ES-I3 (cell line): ENCODE measurements around the gene SRL.

Experiments used
- H3K36me3 ChIP-seq: 2 replicates; pipeline ENCODE4 v1.6.1; 2013; ENCODE audit warnings: mild to moderate bottlenecking, low read length, control low read depth, moderate library complexity; ENCODE audit not compliant: insufficient read depth
- H3K4me1 ChIP-seq: 2 replicates; pipeline ENCODE4 v1.6.1; 2013; ENCODE audit warnings: mild to moderate bottlenecking, control low read depth, low read length; ENCODE audit not compliant: insufficient read depth
- H3K9ac ChIP-seq: 2 replicates; pipeline ENCODE4 v1.6.1; 2013; ENCODE audit warnings: low read depth, mild to moderate bottlenecking, low read length, moderate library complexity
- H3K9me3 ChIP-seq: 2 replicates; pipeline ENCODE4 v1.6.1; 2013; ENCODE audit warnings: mild to moderate bottlenecking, low read length, moderate library complexity; ENCODE audit not compliant: control insufficient read depth, insufficient read depth

Gene SRL

DNA sequence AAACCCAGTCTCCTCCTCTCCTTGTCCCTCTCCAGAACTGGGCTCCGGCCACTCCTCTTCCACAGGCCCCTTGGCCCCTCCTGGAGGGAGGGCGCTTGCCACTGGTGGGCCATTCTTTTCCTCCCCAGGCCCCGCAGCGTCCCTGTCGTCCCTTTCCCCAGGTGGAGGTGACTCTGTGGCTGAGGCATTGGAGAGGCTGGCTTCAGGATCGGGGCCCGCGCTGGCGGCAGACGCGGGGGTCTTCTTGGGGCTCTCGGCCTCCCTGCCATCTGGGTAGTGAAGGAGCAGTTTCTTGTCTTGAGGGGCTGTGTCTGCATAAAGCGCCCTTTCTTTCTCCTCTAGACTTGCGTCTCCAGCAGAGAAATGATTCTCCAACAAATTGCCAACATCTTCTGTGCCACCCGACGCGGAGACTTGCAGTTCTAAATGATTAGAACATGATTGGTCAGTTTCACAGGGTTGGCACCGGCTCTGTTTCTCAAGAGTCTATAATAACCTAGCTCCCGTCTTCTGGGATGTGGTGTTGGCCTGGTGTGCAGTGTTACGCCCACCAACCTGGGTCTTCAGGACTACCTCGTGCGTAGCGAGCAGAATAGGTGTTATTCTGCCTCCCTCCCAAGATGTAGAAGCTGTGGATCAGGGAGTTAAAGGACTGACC is 34.1 kb downstream of the SRL start:
- H3K9ac ChIP-seq = no peak overlapping the region
- H3K4me1 ChIP-seq = no peaks in the 10 kb centered on the region
- H3K9me3 ChIP-seq = no peaks in the 10 kb centered on the region
- H3K36me3 ChIP-seq = no peaks in the 10 kb centered on the region

DNA sequence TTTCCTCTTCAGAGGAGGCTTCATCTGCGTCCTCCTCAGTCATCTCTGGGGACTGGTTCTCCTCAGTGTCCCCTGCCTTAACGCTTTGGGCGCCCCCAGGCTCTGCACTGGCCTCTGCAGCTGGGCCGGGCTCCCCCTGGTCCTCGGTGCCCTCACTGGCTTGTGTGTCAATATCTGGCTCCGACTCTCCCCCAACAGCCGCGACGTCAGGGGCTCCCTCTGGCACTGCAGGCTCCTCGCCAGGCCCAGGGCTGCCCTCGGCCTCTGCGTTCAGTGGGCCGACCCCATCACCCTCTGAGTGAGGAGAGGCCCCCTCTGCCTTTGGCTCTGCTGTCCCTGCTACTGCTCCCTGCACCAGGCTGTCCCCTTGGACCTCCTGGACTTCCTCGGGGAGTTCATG is 34.7 kb downstream of the SRL start:
- no peaks in the 10 kb centered on the region for H3K9me3 ChIP-seq
- H3K9ac ChIP-seq = no peak overlapping the region
- H3K4me1 ChIP-seq = no peaks in the 10 kb centered on the region
- no peaks in the 10 kb centered on the region for H3K36me3 ChIP-seq

DNA sequence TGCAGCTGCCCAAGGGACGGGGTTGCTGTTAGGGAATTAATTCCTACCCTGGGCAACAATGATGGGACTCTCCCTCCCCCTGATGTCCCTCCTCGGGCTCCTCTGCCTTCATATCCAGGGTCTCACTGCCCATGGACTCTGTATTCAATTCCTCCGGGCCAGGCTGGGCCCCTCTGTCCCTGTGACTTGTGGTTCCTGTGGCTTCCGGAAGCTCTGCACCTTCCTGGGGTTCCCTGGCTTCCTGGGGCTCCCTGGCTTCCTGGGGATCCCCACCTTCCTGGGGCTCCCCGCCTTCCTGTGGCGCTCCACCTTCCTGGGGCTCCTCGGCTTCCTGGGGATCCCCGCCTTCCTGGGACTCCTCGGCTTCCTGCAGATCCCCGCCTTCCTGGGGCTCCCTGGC is 35.2 kb downstream of the SRL start:
- Histone ChIP-seq H3K9me3 (no peaks in the 10 kb centered on the region), H3K36me3 (no peaks in the 10 kb centered on the region), H3K9ac (no peak overlapping the region)

DNA sequence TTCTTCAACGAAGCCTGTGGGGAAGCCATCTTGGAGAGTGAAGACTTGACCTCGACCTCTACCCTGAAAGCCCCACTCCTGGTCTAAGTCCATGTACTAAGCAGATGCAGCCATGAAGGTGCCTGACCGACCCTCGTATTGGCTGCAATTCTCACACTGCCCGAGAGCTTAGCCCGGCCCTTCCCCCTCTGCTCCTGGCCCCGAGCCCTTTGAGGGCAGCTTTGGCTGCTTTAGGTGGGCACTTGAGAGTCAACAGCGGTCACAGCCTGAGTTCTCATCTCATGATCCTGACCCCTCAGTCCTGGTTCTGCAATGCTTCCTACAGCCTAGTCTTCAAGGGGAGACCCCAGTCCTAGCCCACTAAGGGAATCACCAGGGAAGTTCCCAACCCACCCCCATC is 35.9 kb downstream of the SRL start:
- no peaks in the 10 kb centered on the region for H3K9me3 ChIP-seq
- no peaks in the 10 kb centered on the region for H3K36me3 ChIP-seq
- H3K4me1 ChIP-seq = no peaks in the 10 kb centered on the region
- H3K9ac ChIP-seq = no peak overlapping the region

More for the DNA sequence above, 35.2 kb downstream of the SRL start:
- H3K4me1 ChIP-seq = no peaks in the 10 kb centered on the region

DNA sequence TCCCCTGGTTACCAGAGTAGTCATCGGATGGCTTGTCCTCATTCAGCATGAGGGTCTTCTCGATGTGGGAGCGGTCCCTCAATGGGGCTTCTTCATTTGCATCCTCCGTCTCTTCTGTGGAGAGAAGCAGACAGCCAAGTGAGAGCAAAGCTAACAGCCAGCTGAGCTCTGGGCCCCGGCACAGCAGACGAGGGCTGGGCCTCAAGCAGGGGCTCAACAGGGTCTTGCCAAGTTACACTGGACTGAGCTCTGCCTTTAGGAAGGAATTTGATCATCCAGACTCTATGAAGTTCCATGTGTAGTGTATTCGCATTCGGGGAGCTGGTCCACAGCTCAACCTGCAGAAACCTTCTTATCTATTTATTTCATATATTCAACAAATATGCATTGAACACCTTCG is 37.4 kb downstream of the SRL start:
- H3K9ac ChIP-seq = no peak overlapping the region
- H3K36me3 ChIP-seq = no peaks in the 10 kb centered on the region
- no peaks in the 10 kb centered on the region for H3K9me3 ChIP-seq
- peaks cover 8% of the 10 kb centered on the region; the same call in 1 of the 2 replicates for H3K4me1 ChIP-seq

DNA sequence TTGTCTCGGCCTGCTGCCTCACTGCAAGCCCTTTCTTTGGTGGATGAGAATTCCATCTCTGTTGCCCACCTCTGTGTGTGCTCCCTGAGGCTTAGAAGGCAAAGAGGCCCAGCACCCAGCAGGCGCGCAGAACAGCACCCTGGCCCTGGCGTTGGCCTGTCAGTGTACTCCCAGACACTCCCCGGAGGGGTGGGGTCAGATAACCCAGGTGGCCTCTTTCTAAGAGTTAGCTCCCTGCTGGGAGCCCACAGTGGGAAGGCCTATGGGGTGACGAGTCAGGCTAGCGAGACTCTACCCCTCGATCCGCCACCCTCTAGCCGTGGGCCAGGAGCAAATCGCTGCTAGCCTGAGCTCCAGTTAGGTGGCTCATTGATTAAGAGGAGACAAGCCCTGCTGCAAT is 38.1 kb downstream of the SRL start:
- Histone ChIP-seq H3K36me3 (no peaks in the 10 kb centered on the region), H3K4me1 (peaks cover 8% of the 10 kb centered on the region; the same call in 1 of the 2 replicates), H3K9me3 (no peaks in the 10 kb centered on the region), H3K9ac (no peak overlapping the region)

DNA sequence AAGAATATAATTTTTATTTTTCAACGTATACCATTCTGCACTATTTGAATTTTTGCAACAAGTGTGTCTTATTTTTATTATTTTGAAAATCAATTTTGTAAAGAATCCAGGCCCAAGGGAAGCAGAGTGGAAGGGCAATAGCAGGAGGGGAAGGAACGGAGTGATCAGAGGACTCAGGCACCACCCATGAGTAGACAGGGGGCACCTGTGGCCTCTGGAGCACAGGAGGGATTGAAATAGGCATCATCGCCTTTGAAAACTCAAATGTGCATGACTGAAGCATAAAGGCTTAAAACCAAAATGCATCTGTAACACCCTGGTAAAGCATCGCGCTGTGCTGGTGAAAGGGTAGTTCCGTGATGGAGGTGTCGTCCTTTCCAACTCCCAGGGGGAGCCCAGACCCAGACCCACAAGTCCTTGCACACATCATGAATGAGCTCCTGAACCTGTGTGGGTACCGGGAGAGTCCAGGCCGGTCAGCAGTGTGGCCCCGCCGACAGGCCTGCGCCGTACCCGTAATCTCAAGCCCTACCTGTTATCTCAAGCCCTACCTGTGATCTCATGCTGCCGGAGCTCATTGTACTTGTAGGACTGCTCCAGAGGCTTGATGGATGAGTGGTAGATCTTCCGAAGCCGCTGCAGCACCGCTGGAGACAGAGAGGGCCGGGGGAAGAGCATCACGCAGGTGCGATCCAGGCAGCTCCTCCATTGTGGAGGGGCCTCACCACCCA is 39.1 kb downstream of the SRL start:
- Histone ChIP-seq H3K4me1 (peaks cover 8% of the 10 kb centered on the region; the same call in 1 of the 2 replicates), H3K36me3 (no peaks in the 10 kb centered on the region), H3K9me3 (no peaks in the 10 kb centered on the region), H3K9ac (no peak overlapping the region)

DNA sequence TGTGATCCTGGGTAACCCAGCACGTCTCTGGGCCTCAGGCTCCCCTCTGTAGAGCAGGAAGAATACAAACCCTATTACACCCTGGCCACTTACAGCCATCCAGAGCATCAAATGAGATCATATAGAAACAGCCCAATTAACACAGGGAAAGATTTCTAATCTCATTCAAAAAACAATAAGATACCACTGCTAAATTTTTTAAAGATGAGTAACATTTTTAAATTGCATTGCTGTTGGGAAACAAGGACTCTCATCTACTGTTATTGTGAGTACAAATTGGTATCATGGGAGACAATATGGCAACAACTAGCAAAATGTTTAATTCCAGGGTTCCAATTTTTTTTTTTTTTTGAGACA is 41.1 kb downstream of the SRL start:
- H3K9ac ChIP-seq = no peak overlapping the region
- peaks cover 8% of the 10 kb centered on the region; the same call in 1 of the 2 replicates for H3K4me1 ChIP-seq
- H3K9me3 ChIP-seq = no peaks in the 10 kb centered on the region
- no peaks in the 10 kb centered on the region for H3K36me3 ChIP-seq

DNA sequence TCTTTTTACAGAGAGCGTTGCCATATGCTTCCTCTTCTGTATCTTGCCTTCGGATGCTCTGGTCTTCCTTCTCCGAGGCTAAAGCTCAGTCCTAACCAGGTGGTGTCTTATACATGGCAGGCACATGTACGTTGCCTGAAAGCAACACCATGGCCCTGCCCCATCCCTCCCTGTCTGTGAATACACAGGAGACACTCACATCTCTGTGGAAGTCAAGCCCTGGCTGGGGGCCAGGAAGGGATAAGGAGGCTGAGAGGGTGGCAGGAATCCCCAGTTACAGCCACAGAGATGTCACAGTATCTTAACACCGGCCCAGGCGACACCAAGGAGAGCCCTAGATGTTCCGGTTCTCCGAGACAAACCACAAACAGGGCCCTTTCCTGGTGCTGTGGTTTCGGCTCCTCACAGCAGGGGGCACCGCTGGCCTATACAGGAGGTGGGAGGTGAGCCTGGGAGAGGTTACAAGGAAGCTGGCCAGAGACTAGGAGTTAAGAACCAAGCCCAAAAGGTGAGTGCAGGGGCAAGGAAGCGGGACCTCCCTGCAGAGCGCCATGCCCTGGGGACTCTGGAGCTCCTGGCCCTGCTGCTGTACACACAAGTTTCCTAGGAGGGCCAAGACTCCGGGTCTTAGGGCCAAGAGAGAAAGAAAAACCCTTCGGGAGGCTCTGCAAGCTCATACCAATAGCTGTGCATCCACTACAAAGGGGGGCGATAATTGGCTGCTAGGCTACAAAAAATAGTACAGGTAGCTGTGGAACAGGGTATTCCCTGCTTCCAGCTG is 41.7 kb downstream of the SRL start:
- no peak overlapping the region for H3K9ac ChIP-seq
- no peaks in the 10 kb centered on the region for H3K36me3 ChIP-seq
- H3K9me3 ChIP-seq = no peaks in the 10 kb centered on the region
- peaks cover 8% of the 10 kb centered on the region; the same call in 1 of the 2 replicates for H3K4me1 ChIP-seq

DNA sequence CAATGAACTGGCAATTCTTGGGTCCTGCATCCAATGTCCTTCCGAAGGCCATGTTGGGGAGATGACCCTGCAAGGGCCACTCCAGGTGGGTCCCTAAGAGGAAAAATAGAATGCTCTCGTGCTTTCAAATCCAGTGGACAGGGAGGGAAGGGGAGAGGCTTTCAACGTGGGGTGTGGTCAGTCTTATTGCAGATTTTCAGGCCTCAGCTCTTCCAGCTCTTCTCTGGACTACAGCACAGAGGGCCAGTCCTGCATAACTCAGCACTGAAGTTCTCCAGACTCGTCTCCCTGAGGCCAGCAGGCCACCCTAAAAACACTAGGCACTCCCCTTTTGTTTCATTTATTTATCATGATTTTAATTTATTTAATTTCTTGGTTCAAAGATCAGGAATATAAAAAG is 43.1 kb downstream of the SRL start:
- H3K9me3 ChIP-seq = no peaks in the 10 kb centered on the region
- no peak overlapping the region for H3K9ac ChIP-seq
- peaks cover 11% of the 10 kb centered on the region; the same call in 1 of the 2 replicates for H3K4me1 ChIP-seq
- no peaks in the 10 kb centered on the region for H3K36me3 ChIP-seq

DNA sequence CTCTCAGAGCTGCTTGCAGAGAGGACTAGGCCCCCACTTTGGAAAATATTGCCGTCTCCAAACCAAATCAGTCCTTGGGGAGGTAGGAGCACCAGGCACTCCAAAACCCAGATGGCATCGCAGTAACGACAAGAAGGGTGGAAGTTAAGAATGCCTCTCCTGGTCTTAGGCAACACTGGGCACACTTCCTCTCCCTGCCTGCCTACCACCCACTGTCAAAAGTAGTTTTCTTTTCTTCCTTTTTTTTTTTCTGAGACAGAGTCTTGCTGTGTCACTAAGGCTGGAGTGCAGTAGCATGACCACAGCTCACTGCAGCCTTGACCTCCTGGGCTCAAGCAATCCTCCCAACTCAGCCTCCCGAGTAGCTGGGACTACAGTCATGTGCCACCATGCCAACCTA is 47.2 kb downstream of the SRL start:
- no peak overlapping the region for H3K9ac ChIP-seq
- H3K9me3 ChIP-seq = no peaks in the 10 kb centered on the region
- no peaks in the 10 kb centered on the region for H3K36me3 ChIP-seq
- H3K4me1 ChIP-seq = peaks cover 3% of the 10 kb centered on the region; the same call in 1 of the 2 replicates

DNA sequence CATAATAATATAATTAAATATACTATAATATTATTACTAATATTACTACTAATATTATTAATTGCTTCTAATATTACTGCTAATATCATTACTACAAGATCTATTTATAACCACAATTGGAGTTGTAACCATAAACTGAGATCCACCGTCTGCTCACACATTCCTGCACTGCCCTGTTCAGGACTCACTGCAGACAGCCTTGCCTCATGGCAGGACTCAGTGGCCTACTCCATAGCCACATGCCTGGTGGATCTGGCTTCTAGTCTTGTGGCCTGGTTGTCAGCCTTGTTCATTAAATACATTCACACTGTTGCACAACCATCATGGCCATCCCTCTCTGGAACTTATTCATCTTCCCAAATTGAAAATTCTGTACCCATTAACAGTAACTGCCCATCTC is 48.0 kb downstream of the SRL start:
- no peak overlapping the region for H3K9ac ChIP-seq
- H3K4me1 ChIP-seq = peaks cover 3% of the 10 kb centered on the region; the same call in 1 of the 2 replicates
- no peaks in the 10 kb centered on the region for H3K36me3 ChIP-seq

DNA sequence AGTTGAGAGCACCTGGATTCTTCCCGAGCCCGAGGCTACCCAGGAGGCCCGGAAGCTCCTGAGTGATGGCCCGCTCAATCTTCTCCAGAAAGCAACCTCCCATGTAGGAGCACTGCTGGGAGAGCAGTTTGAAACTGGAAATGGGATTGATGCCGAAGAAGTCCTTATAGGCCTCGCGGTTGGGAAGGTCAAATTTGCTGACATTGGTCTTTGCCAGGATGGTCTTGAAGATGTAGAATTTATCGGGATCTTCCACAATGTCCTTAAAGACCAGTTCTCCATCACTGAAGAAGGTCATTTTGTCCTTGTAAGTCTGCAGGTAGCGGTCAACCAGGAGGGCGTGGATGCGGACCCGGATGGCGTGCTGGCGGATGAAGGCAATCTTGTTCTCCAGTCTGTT is 49.7 kb downstream of the SRL start:
- H3K9ac ChIP-seq = no peak overlapping the region
- no peaks in the 10 kb centered on the region for H3K9me3 ChIP-seq
- H3K4me1 ChIP-seq = peaks cover 3% of the 10 kb centered on the region; the same call in 1 of the 2 replicates
- no peaks in the 10 kb centered on the region for H3K36me3 ChIP-seq

More for the DNA sequence above, 48.0 kb downstream of the SRL start:
- H3K9me3 ChIP-seq = no peaks in the 10 kb centered on the region

DNA sequence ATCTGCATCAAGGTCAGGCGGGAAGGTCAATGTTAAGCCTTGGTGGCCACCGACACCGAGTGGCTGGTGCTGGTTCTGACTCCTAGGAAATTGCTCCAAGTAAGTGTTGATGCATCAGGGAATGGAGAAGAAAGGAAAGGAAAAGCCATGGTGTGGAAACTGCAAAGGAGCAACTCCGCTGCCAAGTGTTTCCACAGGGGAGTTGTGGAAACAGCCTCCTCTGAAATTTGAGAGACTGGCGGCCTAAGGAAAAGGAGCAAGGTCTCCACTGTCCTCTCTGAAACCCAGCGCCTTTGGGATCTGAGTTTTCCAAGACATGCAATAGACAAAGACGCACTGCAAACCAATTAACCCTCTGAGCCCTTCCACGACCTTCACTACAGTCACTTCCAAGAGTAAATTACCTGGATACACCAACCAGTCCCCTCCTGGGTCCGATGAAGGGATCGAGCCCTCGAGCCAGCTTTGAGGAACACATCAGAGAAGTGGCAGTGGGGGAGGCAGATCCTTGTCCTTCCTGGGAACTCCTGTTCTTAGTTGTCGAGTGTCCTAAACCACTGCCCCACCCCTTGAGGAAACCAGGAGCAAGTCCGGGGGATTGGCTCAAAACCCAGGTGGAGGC is 51.1 kb downstream of the SRL start:
- Histone ChIP-seq H3K9ac (no peak overlapping the region), H3K36me3 (no peaks in the 10 kb centered on the region), H3K4me1 (peaks cover 3% of the 10 kb centered on the region; the same call in 1 of the 2 replicates), H3K9me3 (no peaks in the 10 kb centered on the region)
